ENCODE data around the gene UROC1. TPM values are rescaled to one million over a fixed set of nuclear protein-coding genes. Genes with fewer than 3 reads are reported as not detected.

Gene UROC1
- total RNA-seq, 1 experiment from 2014 or later: not detected

- Histone ChIP-seq H3K27ac (ENCODE audit: low read depth, low read length) (no peak overlapping the region), H3K4me1 (ENCODE audit: control insufficient read depth in 1 of 2, insufficient read depth in 2 of 2, low read length in 2 of 2) (peaks cover 4 to 12% of the 10 kb centered on the region in 2 experiments; a peak in 2 of 4 replicates), H3K9me3 (ENCODE audit: control insufficient read depth in 1 of 2, insufficient read depth in 1 of 2, low read depth in 1 of 2, low read length in 2 of 2) (no peaks in the 10 kb centered on the region), H2AFZ (ENCODE audit: low read depth, low read length, poor library complexity, severe bottlenecking) (no peak overlapping the region), H3K9ac (ENCODE audit: low read length) (no peak overlapping the region), H3K9me2 (ENCODE audit: insufficient read depth) (no peaks in the 10 kb centered on the region), H3K79me2 (ENCODE audit: insufficient read depth, low read length) (no peaks in the 10 kb centered on the region), H3K4me2 (ENCODE audit: low read length) (no peak overlapping the region), H3K4me3 (replicated peaks in 1 of 2; ENCODE audit: low read depth in 1 of 2, low read length in 2 of 2) (no peak overlapping the region), H4K20me1 (ENCODE audit: insufficient read depth) (no peaks in the 10 kb centered on the region), H3K36me3 (ENCODE audit: control insufficient read depth in 1 of 2, insufficient read depth in 2 of 2, low read length in 2 of 2) (no peaks in the 10 kb centered on the region), H3K27me3 (ENCODE audit: insufficient read depth, low read length) (no peaks in the 10 kb centered on the region)
- BruUV-seq (replicated peaks): no TSS peak
- intact Hi-C loops (cut with micrococcal nuclease): loop anchor here (5.0 to 10.0 kb wide), 2 partner anchors 145 to 387 kb away; no protein-coding TSS in a partner anchor
- DNase-seq (ENCODE audit: low read depth, low spot score) (no peak), ATAC-seq (no peak)
- ChIA-PET POLR2A (no interaction called here), RAD21 (ENCODE audit: low non-redundant PET in 1 of 2, low total read pairs in 2 of 2, uncharacterized antibody in 2 of 2, unreplicated experiment in 2 of 2) (no interaction called here), CTCF (no interaction called here)
- TF ChIP-seq CTCF (IDR thresholded peaks at IDR 0.05 in 2 of 3, conservative IDR thresholded peaks at IDR 0.05 in 1 of 3; ENCODE audit: borderline replicate concordance in 1 of 3, insufficient read depth in 1 of 3, low read depth in 2 of 3, low read length in 2 of 3) (0 out of 6 replicates have a peak, but pooled peaks of 1 of the 3 experiments have one; percentile 4), YY1 (IDR thresholded peaks at IDR 0.05; ENCODE audit: extremely low read depth, insufficient replicate concordance, low read depth, low read length) (no peak), FOSL1 (IDR thresholded peaks at IDR 0.05; ENCODE audit: low read depth) (no peak), TCF7L2 (IDR thresholded peaks at IDR 0.05; ENCODE audit: borderline replicate concordance, extremely low read depth, insufficient read depth, insufficient read length) (no peak)
These were observed 2.2 kb upstream of the UROC1 start for GRCh38 chr3:126519506-126520455.

GRCh38 chr3:126518779-126519177 is 1.2 kb upstream of the UROC1 start:
- Histone ChIP-seq H3K27me3 (ENCODE audit: insufficient read depth, low read length) (no peaks in the 10 kb centered on the region), H3K9me2 (ENCODE audit: insufficient read depth) (no peaks in the 10 kb centered on the region), H3K9me3 (ENCODE audit: control insufficient read depth in 1 of 2, insufficient read depth in 1 of 2, low read depth in 1 of 2, low read length in 2 of 2) (no peaks in the 10 kb centered on the region), H2AFZ (ENCODE audit: low read depth, low read length, poor library complexity, severe bottlenecking) (no peak overlapping the region), H3K4me3 (replicated peaks in 1 of 2; ENCODE audit: low read depth in 1 of 2, low read length in 2 of 2) (no peak overlapping the region), H3K27ac (ENCODE audit: low read depth, low read length) (no peak overlapping the region), H3K79me2 (ENCODE audit: insufficient read depth, low read length) (no peaks in the 10 kb centered on the region), H3K36me3 (ENCODE audit: control insufficient read depth in 1 of 2, insufficient read depth in 2 of 2, low read length in 2 of 2) (no peaks in the 10 kb centered on the region), H3K9ac (ENCODE audit: low read length) (no peak overlapping the region), H3K4me1 (ENCODE audit: control insufficient read depth in 1 of 2, insufficient read depth in 2 of 2, low read length in 2 of 2) (peaks cover 4% of the 10 kb centered on the region in 2 experiments; a peak in 2 of 4 replicates), H3K4me2 (ENCODE audit: low read length) (no peak overlapping the region), H4K20me1 (ENCODE audit: insufficient read depth) (no peaks in the 10 kb centered on the region)
- RAD21 ChIA-PET (ENCODE audit: low non-redundant PET in 1 of 2, low total read pairs in 2 of 2, uncharacterized antibody in 2 of 2, unreplicated experiment in 2 of 2): no interaction called here
- DNase-seq (ENCODE audit: low read depth, low spot score): no peak
- POLR2A ChIA-PET: no interaction called here
- BruUV-seq (replicated peaks): no TSS peak
- CTCF ChIA-PET: no interaction called here
- ATAC-seq: no peak
- TF ChIP-seq ZNF274 (IDR thresholded peaks at IDR 0.05; ENCODE audit: low read depth, low read length) (no peak), TCF7L2 (IDR thresholded peaks at IDR 0.05; ENCODE audit: borderline replicate concordance, extremely low read depth, insufficient read depth, insufficient read length) (peak; percentile 64)
- intact Hi-C loops (cut with micrococcal nuclease): no loop called here

Data from HCT116 (cell line).